Body of pancreas (tissue), 4 donors: ENCODE data around the gene SFXN1.

ENCODE experiments used
- POLR2A ChIP-seq, 3 donors: fragments of 450-650 bp; IDR thresholded peaks; one replicate each; pipeline ENCODE4 v1.6.1; 2016; ENCODE audit warnings: antibody characterized with exemption in 3 of 3, mild to moderate bottlenecking in 2 of 3
- TF ChIP-seq, protein P1 (sequence below), 7 experiments: fragments of 450-650 bp in 4 of 7; fragments of 200-600 bp in 3 of 7; sonication (generic) in 3 of 7; IDR thresholded peaks; one replicate each; pipeline ENCODE4 v1.5.1; 2016 to 2019; ENCODE audit warnings: antibody characterized with exemption in 7 of 7

DNA sequence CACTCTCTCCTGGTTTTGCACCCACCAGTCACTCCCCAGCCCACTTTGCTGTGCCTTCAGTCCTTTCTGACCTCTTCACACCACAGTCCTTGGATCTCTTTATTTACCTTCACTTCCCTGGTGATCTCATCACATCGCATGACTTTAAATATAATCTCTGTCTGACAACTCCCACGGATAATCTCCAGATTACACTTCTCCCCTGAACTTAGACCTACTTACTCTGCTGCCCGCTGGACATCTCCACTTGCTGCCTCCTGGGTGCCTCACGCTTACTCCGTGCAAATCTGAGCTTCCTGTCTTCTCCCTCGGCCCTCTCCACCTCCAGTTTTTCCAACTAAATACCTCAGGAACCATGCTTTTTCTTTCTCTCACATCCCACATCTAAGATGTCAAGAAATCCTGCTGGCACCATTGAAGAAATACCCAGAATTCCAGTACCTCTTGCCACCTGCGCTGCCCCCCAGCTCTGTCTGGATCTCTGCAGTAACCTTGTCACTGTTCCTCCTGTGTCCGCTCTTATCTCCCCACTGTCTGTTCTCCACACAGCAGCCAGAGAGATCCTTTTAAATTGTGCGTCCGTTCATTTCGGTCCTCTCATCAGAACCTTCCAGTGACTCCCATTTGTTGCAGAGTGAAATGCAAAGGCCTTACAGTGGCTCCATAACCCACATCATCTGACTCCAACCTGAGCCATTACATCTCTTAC, 9.3 kb downstream of the SFXN1 start:
- TF ChIP-seq, protein P1, sequence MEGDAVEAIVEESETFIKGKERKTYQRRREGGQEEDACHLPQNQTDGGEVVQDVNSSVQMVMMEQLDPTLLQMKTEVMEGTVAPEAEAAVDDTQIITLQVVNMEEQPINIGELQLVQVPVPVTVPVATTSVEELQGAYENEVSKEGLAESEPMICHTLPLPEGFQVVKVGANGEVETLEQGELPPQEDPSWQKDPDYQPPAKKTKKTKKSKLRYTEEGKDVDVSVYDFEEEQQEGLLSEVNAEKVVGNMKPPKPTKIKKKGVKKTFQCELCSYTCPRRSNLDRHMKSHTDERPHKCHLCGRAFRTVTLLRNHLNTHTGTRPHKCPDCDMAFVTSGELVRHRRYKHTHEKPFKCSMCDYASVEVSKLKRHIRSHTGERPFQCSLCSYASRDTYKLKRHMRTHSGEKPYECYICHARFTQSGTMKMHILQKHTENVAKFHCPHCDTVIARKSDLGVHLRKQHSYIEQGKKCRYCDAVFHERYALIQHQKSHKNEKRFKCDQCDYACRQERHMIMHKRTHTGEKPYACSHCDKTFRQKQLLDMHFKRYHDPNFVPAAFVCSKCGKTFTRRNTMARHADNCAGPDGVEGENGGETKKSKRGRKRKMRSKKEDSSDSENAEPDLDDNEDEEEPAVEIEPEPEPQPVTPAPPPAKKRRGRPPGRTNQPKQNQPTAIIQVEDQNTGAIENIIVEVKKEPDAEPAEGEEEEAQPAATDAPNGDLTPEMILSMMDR (IDR thresholded peaks at IDR 0.05): no peak
- no peak for TF ChIP-seq POLR2A (IDR thresholded peaks at IDR 0.05)
